Mammary microvascular endothelial cell (primary cell): Measurements from ENCODE around the gene SPINK14. TPM values are rescaled to one million over a fixed set of nuclear protein-coding genes. Genes with fewer than 3 reads are reported as not detected.

Source experiments
- total RNA-seq: library from RNA; depleted of rRNA; stranded (reverse); fragments of >200 nt; gene quantifications from 2 replicates; pipeline ENCODE4 v1.2.3, GENCODE V29; 2015

The SPINK14 gene
- not detected in 2 replicates for total RNA-seq

GRCh38 chr5:148168246-148168645, at the start of gene SPINK14:
Gene SPINK14, plus strand, starts transcription at chr5:148168546. Its CDS starts 1,187 bp downstream, at chr5:148169733.

GRCh38 chr5:148202531-148203203, 34.3 kb downstream of the SPINK14 start, which contains the start of gene SPINK6:
Gene SPINK6, plus strand, starts transcription at chr5:148203042. Its CDS starts 55 bp downstream, at chr5:148203097.

Other genes with a start within 250 kb of the SPINK14 start
- gene SPINK5, start 104.6 kb upstream of the SPINK14 start, total RNA-seq = 0.07 and 0.25 TPM in 2 replicates
- gene SPINK6, start 34.5 kb downstream of the SPINK14 start, total RNA-seq = not detected in 2 replicates
- not detected in 2 replicates for gene MARCOL, start 70.0 kb downstream of the SPINK14 start, total RNA-seq
- gene SPINK13, start 100.2 kb downstream of the SPINK14 start, total RNA-seq = not detected in 2 replicates
- not detected in 2 replicates for gene SPINK7, start 143.9 kb downstream of the SPINK14 start, total RNA-seq
- not detected in 2 replicates for gene SPINK9, start 167.0 kb downstream of the SPINK14 start, total RNA-seq
- gene FBXO38, start 215.4 kb downstream of the SPINK14 start, total RNA-seq = 30.8 and 33.5 TPM in 2 replicates